Cerebellar nuclear complex (tissue), 1 donor: Measurements from ENCODE around the gene ZNF511.
"Not testable (repeated sequence)": the region's sequence is repeated elsewhere in the genome, so short reads cannot be mapped to it uniquely, and the experiment has no call there.

Experiments
- DNase-seq, 2 experiments: peaks; one replicate each; lab custom pipeline; 2025; lab: John Stamatoyannopoulos, UW

The ZNF511 gene, protein sequence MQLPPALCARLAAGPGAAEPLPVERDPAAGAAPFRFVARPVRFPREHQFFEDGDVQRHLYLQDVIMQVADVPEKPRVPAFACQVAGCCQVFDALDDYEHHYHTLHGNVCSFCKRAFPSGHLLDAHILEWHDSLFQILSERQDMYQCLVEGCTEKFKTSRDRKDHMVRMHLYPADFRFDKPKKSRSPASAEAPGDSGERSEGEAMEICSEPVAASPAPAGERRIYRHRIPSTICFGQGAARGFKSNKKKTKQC

DNA sequence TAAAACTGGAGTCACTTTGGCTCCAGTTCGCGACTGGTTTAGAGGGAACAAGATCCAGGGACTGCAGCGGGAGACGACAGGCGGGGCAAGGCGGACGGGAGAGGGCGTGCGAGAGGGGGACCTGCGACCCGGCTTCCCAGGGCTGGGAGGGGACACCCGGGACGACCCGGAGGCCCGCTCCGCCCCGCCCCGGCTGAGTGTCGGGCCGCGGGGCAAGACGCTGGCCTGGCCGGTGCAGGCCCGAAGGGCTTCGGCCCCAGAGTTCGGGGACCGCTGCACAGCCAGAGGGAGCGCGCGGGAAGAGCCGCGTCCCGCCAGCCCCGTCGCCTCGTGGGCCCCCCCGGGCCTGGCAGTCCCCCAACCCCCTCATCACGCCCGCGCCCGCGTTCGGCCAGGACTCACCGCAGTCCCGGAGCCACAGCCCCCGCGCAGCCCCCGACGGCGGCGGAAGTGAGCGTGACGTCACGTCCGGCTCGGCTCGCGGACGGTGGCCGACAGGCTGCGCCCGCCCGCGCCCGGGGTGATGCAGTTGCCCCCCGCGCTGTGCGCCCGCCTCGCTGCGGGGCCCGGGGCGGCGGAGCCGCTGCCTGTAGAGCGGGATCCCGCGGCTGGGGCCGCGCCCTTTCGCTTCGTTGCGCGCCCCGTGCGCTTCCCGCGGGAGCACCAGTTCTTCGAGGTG, at the start of gene ZNF511, which contains the start of gene TUBGCP2:
TSS of gene ZNF511 (plus strand) at position 494 of the 679 bp plus-strand sequence. CDS start at position 524, 30 bp downstream.
TSS of gene TUBGCP2 (minus strand) at position 452 of the 679 bp plus-strand sequence. CDS start 5,931 bp downstream, outside the sequence.
- DNase-seq, result peak in 1 of 2 experiments; percentile 26

DNA sequence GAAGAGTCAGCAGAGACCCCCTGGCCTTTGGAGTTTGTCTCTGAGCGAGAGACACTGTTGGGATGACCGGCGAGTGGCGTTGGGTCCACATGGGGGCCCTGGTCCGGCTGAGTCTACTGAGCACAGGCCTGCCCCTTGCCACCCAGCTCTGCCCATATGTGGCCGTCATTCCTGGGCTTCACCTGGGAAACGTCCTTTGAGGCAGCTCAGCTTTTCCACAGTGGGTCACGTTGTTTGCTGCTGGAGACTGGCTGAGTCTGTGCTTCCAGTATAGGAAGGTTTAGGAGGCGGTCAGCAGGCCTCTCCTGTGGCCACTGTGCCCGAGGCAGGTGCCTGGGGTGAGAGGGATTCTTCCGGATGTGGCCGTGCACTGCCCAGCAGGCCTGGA, 49.1 kb upstream of the ZNF511 start:
- no peak for DNase-seq

DNA sequence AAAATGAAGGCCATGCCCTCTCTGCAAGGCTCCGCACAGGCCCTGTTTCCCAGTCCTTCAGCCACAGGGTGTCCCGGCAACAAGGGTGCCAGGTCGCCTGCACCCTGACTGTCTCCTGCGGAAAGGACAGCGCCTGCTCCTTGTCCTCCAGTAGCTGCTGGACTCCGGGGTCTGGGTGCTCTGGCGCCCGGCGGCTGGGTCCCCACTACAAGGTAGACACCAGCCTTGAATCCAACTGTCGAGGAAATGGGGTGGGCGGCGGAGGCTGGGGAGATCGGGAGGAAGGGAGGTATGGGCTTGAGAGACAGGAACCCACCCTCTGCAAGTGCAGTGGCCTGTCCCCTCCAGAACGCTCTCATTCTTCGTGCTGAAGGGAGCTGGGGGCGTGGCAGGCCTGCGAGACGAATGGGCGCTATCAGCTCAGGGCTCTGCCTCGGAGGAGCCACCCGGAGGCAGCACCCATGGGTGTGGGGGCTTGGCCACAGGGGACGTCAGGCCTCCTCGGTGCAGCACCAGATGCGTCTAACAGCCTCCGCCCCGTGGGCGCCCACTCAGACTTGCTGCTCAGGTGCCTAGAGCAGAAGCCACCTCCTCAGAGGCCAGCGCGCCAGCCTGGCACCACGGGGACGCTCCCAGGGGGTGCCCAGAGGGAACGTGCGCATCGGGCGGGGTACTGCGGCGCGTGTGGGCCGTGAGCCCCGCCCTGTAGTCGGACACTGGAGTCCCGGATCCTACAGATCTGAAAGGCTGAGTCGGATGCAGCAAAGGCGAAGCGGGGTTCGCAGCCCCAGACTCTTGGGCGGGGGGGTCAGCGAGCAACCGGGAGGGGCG, 47.6 kb upstream of the ZNF511 start:
- DNase-seq, result no peak

DNA sequence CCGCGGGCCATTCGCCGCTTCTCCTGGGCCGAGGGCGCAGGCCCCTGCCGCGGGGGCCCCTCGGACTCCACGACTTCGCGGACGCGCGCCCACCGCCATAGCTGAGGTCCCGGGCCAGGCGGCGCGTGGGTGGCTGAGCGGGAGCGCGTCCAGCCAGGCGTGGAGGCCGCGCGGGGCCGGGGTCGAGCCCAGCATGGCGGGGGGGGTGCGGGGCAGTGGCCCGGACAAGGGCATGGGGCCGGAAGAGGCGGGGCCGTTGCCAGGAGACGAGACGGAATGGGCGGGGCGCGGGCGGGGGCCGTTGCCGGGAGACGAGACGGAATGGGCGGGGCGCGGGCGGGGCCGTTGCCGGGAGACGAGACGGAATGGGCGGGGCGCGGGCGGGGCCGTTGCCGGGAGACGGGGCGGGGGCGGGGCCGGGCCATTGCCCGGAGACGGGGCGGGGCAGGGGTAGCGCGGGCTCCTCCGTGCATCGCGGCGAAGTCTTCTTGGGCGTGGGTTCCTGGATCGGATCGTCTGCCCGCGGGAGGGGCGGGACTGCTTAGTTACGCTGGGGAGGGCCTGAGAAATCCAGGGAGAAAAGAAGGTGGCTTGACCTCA, 46.9 kb upstream of the ZNF511 start:
- DNase-seq, result peak in 1 of 2 experiments; percentile 13

DNA sequence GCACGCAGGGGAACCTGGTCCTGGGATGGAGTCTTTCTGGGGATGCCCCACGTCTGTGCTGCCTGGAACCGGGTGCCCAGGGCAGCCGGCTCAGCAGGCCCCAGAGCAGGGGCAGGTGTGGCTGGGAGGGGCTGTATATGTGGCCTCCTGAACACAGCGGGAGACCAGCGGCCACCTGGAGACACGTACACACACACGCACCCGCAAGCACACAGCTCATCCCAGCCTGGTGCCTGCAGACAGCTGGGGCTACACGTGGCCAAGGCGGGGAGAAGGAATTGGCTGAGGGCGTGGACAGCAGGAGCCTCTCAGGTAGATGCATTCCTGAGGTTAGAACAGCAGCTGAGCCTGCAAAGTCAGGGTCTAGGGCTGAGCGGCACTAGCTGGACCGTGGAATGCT, 46.0 kb upstream of the ZNF511 start:
- DNase-seq, result no peak

DNA sequence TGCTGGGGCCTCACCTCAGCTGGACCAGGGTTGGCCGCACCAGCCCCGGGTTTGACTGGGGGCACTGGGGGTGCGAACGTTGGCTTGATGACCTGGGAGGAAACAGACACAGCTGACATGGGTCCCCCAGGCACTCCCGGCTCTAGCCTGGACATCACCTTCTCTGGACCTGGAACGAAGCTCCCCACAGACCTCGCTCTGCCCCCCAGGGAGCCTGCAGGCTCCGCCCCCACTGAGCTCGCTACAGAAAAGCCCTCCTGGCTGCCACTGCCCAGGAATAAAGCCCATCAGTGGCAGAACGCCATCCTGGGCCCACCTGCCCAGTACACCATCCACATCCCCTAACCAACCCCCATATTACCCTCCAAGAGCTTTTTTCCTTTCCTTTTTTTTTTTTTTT, 45.0 kb upstream of the ZNF511 start:
- no peak for DNase-seq

DNA sequence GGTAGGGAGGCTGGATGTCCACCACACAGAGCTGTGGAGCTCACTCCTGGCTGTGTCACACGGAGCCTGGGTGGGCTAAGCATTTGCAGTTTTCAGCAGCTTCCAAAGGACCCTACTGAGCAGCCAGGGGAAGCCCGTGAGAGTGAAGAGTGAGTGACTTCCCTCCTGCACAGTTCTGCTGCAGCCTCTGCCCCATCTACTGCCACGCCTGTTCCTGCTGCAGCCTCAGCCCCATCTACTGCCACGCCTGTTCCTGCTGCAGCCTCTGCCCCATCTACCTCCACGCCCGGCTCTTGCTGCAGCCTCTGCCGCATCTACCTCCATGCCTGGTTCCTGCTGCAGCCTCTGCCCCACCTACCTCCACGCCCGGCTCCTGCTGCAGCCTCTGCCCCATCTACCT, 44.3 kb upstream of the ZNF511 start:
- DNase-seq, result no peak

DNA sequence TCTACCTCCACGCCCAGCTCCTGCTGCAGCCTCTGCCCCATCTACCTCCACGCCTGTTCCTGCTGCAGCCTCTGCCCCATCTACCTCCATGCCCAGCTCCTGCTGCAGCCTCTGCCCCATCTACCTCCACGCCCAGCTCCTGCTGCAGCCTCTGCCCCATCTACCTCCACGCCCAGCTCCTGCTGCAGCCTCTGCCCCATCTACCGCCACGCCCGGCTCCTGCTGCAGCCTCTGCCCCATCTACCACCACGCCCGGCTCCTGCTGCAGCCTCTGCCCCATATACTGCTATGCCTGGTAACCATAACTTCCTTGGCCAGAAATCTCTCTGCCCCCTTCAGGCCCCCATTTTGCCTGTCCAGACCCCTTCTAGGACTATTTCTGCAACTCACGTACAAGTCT, 43.7 kb upstream of the ZNF511 start:
- not testable (repeated sequence) for DNase-seq

DNA sequence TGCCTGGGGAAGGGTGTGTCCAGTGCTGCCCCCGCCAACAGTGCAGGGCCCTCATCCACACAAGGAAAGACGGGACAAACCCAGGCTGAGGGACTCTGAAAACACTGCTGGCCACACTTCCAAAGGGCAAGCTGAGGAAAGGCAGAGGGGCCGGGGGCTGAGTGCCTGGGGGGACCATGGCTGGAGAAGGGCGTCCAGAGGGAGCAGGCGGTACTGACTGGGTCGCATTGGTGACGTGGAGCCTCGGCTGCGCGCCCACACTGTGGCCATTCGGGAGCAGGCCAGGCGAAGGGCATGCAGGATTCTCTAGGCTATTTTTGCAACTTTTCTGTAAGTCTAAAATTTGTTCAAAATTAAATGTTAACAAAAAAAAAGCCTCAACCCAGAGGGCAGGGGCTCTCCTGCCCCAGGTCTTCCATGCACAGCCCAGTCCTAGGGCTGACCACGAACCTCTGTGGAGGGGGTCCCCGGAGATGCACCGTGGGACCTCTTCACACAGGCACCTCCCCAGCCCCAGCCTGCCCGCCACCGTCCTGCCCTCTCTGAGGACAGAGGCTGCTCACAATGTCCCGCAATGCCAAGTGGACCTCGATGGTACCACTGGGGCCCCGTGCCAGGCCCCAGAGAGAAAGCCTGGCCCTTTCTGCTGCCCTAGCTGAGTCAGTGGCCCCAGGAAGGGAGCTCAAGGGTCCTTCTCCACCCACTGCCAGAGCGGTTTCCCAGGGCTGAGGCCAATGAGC, 42.5 kb upstream of the ZNF511 start:
- no peak for DNase-seq

DNA sequence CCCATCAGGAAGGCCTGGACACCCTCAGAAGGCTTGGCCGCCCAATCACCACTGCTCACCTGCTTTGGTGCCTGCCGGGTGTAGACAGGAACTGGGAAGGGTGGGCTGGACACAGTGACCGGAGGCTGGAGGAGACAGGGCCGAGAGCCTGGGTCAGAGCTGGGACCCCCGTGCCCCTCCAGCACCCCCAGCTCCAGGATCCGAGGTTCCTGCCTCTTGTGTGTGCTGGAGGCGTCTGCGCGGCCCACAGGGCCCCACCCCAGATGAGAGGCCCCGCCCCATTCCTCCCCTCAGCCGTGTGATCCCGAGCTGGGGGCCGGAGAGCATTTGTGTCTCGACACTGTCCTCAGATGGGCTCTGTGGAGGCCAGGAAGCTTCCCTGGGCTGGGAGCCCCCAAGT, 41.4 kb upstream of the ZNF511 start:
- no peak for DNase-seq

DNA sequence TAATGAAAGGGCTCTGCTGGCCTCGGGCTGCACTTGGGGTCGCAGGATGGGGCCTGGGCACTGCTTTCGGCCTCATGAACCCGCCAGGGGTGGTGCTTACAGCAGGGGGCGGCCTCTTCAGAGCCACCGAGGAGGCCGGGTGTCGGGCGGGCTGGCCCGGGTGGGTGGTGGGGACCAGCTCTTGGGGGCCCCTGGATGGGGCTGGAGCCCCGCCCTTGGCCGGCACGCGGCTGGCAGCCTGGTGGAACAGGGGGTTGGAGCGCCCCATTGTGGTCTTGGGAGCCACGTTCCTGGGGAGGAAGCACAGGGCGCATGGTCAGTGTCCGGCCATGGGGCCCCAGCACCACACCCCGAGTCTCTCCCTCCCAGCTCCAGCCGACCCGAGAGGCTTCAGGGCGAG, 40.9 kb upstream of the ZNF511 start:
- DNase-seq, result no peak

DNA sequence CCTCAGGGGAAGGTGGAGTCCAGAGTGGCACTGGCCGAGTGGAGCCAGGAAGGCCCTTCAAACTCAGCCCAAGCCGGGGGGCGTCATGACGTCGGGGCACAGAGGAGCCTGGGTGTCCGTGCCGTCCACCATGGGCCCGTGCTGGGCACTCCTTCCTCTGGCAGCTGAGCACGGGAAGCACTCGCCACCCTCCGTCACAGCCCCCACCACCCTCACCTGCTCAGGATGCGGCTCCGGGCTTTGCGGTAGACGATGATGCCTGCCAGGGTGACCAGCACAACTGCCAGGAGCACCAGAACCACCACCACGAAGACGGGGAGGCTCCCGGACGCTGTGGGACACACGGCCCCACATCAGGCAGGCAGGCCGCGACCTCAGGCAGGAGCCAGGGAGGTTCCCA, 40.2 kb upstream of the ZNF511 start:
- no peak for DNase-seq

DNA sequence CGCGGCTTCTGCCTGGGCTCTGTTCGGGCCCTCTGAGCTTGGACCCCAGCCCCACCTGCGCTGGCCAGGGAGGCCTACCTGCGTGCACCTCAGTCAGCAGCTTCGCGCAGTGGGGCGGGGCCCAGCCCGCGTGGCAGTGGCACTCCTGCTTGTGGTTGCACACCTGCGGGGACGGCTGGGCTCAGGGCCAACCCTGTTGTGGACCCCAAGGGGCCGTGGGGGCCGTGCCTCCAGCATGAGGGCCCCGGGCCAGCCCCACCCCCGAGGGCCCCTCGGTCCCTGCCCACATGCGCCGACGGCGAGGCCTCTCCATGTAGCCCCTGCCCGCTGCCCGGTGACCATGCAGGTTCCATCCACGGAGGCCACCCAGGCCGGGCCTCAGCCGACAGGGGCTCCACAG, 39.3 kb upstream of the ZNF511 start:
- DNase-seq, result no peak

DNA sequence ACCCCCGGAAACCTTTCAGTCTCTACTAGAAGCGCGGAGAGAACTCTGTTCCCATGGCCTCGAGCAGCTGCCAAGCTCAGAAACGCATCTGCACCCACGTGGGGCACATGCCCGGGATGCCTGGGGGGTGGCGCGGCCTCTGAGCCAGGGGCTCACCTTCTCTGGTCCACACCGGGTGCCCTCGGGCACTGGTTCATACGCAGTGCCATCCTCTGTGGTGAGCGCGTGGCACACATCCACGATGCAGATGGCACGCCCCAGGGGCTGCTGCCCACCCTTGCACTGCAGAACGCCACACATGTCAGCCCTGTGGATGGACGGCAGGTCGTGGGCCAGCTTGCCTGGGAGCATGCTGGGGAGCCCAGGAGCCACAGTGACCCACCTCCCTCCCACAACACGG, 38.5 kb upstream of the ZNF511 start:
- DNase-seq, result no peak

DNA sequence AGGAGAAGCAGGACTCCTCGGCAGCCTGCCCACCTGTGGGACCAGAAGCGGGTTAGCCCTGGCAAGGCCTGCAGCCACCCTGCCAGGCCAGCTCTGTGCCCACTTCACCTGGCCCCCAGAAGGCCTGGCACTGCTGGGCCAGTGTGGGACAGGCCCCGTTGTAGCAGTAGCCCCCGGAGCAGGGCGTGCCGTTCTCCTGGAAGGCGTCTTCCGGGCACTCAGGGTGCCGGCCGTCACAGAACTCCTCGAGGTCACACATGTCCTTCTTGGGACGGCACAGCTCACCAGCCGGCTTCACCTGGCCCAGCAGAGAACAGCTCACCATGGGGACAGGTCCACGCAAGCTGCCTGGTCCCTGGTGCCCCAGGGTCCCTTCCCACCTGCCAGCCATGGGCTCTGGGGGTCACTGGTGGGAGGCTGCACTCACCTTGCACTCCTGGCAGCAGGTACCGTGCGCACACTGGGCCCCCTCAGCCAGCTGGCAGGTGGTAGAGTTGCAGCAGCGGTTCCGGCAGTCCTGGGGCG, 37.9 kb upstream of the ZNF511 start:
- no peak for DNase-seq

DNA sequence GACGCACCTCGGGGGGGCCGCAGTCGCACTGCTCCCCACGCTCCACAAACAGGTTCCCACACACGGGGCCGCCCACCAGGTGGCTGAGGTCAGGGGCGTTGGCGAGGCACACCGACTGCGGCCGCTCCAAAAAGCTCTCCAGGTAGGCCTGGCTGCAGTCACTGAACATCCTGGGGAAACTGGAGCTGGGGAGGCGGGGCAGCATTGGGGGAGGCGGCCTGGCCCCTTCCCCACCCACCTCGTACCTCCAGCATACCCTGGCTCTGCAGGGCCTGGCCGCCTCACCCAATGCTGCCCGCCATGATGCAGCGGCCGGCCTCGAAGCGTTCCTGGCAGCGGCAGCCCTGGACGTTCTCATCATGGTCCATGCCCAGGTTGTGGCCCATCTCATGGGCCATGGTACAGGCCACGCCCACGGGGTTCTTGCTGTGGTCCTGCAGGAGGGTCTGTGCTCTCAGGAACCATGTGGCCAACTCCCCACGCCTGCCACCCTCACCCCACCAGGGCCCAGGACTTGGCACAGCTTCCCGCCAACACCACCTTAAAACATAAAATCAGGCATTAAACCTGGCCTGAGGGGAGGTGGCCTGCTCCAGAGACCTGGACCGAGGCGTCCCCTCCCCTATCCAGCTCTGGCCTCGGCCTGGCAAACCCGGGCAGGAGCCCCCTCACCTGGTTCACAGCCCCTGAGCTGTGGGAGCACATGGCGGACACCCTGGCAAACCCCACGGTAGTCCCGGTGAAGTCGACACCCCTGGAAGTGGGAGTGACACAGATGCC, 37.0 kb upstream of the ZNF511 start:
- no peak for DNase-seq

DNA sequence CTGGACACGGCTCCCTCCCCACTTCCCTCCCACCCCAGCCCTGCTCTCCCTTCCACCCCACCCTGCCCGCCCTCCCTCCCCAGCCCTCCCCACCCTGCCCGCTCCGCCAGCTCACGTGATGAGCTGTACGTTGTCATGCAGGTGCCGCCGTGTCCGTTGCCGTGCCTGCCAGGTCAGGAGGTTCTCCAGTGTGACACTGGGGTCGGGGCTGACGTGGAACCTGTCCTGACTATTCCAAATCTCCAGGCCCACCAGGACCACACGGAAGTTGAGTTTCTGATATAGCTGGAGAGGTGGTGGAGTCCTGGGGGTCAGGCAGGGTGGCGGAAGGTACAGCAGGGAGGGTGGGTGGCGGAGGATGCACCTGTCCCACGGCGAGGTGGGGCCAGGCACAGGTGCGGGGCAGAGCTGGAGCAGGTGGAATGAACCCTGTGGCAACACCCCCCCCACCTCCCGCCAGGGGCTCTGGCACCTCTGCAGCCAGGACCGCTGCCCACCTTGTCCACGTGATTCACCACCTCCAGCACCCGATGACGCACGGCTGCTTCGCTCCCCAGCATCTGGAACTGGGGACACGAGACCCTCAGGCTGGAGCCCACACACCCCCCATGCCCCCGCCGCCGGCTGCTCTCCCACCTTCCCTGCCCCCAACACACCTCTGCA, 36.3 kb upstream of the ZNF511 start:
- no peak for DNase-seq

DNA sequence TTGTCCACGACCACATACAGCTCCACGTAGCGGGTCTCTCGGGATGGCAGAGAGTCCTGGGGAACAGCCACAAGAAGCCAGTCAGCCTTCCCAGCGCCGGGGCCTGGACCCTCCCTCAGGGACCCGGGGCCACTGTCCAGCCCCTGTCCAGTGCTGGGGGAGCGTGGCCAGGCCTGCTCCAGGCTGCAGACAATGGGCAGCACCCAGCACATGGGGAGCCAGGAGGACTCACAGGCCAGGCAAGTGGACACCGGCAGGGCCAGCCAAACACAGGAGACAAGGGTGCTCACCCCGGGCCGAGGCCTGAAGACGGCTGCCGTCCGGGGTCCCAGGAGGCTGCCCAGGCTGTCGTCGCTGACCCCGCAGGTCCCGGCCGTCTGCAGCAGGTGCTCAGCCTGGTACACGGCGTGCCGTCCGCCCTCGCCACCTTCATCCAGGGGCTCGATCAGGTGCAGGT, 35.7 kb upstream of the ZNF511 start:
- no peak for DNase-seq

DNA sequence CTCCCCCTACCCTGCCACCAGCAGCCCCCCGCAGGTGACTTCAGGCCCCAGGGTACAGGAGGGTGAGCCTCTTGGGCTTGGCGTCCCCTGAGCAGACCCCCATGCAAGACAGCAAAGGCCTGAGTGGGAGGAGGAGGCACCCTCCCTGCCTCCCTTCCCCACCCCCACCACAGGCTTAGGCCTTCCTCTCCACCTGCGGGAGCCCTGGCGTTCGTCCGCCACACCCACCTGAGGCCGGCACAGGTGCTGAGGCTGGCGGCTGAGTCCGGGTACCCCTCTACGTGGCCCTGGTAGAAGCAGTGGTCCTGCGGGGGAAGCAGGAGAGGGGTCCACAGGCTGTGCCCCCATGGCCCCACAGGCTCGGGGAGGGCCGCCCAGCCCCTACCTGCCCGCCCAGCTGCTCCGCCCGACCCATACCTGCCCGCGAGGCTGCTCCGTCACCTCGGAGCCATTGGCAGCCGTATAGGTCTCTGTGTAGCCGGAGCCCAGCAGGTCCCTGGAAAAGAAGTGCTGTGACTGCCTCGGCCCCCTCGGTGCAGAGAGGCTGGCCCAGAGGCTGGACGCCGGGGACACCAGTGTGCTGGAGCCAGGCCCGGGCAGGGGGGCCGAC, 35.1 kb upstream of the ZNF511 start:
- no peak for DNase-seq
